Subcutaneous adipose tissue (tissue), 4 donors: ENCODE measurements around the gene MUC2. TPM values are rescaled to one million over a fixed set of nuclear protein-coding genes. Genes with fewer than 3 reads are reported as not detected.

ENCODE experiments used
- total RNA-seq, 4 donors: library from RNA; depleted of rRNA; stranded (reverse); fragments of >200 nt; gene quantifications; one replicate each; pipeline ENCODE4 v1.1.0, GENCODE V29; 2016
- TF ChIP-seq, protein P1 (sequence below): fragments of 450-650 bp; IDR thresholded peaks from one replicate; pipeline ENCODE4 v1.5.1; 2016; ENCODE audit warnings: low read depth, mild to moderate bottlenecking, control low read depth, antibody characterized with exemption, moderate library complexity

MUC2 gene
- total RNA-seq, 4 donors from 2014 or later = under 0.01 to 1.3 TPM; not detected in 2

DNA sequence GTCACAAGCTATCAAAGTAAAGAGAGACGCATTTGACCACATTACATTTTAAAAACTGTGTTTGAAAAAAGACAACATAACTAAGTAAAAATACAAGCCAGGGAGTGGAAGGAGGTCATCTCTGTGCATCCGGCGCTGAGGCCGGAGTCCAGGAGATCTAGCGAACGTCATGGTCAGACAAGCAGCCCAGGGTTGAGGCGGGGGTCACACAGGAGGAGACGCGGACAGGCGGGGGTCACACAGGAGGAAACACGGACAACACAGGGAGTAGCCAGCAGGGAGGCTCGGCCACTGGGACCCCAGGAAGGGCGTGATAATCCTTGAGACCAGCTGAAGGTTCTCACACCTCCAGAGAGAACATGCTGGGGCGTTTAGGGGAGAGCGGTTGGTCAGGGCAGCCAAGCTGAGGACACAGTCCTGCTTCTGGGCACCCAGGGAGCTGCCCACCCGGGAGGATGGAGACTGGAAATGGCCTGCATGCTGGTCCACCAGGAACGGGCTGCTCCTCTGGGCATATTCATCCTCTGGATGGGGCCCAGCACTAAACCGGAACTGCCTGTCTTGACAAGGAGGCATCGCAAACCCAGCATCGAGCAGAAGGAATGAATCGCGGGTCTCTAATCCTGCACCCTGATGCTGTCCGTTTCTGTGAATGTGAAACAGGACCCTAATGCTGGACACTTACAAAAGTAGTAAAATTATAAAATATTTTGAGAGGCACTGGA is 42.2 kb downstream of the MUC2 start:
- TF ChIP-seq, protein P1, sequence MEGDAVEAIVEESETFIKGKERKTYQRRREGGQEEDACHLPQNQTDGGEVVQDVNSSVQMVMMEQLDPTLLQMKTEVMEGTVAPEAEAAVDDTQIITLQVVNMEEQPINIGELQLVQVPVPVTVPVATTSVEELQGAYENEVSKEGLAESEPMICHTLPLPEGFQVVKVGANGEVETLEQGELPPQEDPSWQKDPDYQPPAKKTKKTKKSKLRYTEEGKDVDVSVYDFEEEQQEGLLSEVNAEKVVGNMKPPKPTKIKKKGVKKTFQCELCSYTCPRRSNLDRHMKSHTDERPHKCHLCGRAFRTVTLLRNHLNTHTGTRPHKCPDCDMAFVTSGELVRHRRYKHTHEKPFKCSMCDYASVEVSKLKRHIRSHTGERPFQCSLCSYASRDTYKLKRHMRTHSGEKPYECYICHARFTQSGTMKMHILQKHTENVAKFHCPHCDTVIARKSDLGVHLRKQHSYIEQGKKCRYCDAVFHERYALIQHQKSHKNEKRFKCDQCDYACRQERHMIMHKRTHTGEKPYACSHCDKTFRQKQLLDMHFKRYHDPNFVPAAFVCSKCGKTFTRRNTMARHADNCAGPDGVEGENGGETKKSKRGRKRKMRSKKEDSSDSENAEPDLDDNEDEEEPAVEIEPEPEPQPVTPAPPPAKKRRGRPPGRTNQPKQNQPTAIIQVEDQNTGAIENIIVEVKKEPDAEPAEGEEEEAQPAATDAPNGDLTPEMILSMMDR = no peak

- TF ChIP-seq, protein P1 = no peak
Observed at GRCh38 chr11:1117992-1118391, 43.3 kb downstream of the MUC2 start.

- TF ChIP-seq, protein P1 = no peak
Observed at GRCh38 chr11:1118755-1119603, 44.3 kb downstream of the MUC2 start.

- TF ChIP-seq, protein P1 = no peak
Observed at GRCh38 chr11:1119604-1120146, 45.0 kb downstream of the MUC2 start.

DNA sequence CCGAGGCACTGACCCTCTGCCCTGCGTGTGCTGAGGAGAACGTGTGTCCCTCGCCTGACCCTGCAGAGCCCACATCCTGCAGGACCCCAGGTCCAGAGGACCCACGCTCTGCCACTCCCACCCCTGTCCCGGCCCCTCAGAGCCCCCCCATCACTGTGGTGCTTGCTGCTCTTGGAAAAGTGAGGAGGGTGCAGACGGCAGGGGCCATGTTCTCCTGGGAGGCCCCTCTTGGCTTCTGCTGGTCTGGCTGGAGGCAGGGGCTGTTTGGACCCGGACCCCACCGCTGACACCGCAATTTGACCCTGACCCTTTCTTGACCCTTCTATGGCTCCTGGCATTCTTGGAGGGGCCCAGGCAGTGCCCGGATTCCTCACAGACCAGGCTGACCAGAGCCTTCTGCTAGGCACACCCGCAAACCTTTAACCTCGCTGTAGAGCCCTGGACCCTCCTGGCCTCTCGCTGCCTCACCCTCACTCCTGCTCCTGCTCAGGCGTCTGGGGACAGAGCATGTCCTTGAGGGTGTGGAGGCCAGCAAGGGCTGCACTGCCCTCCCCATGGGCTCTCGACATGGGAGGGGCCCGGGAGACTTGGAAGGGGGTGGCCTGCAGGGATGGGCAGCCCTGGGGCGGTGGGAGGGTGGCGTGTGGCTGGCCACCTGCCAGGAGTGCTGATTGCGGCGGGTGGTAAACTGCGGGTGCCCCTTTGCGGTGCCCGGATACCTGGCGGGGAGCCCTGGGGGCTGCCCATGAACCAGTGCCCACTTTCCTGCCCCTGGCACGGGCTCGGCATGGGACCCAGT is 46.1 kb downstream of the MUC2 start:
- TF ChIP-seq, protein P1 = no peak

DNA sequence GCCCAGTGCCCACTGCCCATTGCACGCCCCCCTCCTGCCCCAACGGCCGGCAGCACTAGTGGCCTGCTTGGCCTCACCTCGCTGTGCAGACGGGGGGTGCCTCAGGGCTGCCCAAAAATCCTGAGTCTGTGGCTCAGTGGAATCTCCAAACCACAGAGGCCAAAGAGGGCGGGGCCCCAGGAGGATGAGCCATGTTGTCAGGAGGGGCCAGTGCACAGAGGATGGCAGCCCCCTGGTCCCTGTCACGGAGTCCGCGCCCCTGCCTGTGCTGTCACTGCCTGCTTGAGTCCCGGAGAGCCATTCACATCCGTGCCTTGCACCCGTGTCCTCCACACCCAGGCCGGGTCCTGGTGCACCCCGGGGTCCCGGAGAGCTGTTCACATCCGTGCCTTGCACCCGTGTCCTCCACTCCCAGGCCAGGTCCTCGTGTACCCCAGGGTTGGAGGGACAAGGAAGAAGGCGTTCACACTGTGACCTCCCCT is 46.7 kb downstream of the MUC2 start:
- TF ChIP-seq, protein P1 = no peak
